ENCODE results near the gene LPCAT3. TPM values are rescaled to one million over a fixed set of nuclear protein-coding genes. Genes with fewer than 3 reads are reported as not detected.

The LPCAT3 gene
- total and polyA plus RNA-seq, 2 of the 4 experiments (the other 2 are of a cell fraction) = 7.0 to 18.6 TPM

- Histone ChIP-seq H2BK20ac (ENCODE audit: low read depth, low read length) (no peak overlapping the region), H3K36me3 (ENCODE audit: control insufficient read depth, insufficient read depth, low read length) (peaks cover 51% of the 10 kb centered on the region), H3K18ac (ENCODE audit: low read depth, low read length) (no peak overlapping the region), H4K5ac (ENCODE audit: low read depth, low read length) (no peak overlapping the region), H3K9ac (ENCODE audit: low read depth, low read length) (no peak overlapping the region), H3K9me1 (ENCODE audit: insufficient read depth, low read length) (peaks cover 20% of the 10 kb centered on the region), H2AK9ac (replicated peaks; ENCODE audit: low read depth, low read length, poor library complexity) (no peak overlapping the region), H3K79me1 (ENCODE audit: low read depth in 1 of 2, low read length in 2 of 2) (peaks cover 4 to 10% of the 10 kb centered on the region in 2 experiments; a peak in 3 of 4 replicates), H3K9me3 (ENCODE audit: control insufficient read depth, insufficient read depth, low read length) (no peaks in the 10 kb centered on the region), H2AFZ (replicated peaks; ENCODE audit: low read length, poor library complexity) (no peak overlapping the region), H3K56ac (ENCODE audit: extremely low read depth, insufficient read depth, low read length) (no peak overlapping the region), H3K4ac (ENCODE audit: low read depth, low read length) (no peak overlapping the region), H3K4me3 (ENCODE audit: insufficient read depth, low read depth, low read length) (no peak overlapping the region), H2BK120ac (ENCODE audit: low read depth, low read length) (no peak overlapping the region), H4K8ac (ENCODE audit: low read depth in 2 of 2, low read length in 2 of 2) (no peak overlapping the region), H4K91ac (ENCODE audit: insufficient read depth, low read depth, low read length) (no peak overlapping the region), H3K4me1 (ENCODE audit: control insufficient read depth, insufficient read depth, low read length) (peaks cover 17% of the 10 kb centered on the region), H3K14ac (replicated peaks; ENCODE audit: low read depth, low read length) (no peak overlapping the region), H3K23ac (ENCODE audit: low read depth, low read length) (no peak overlapping the region), H2BK15ac (ENCODE audit: low read depth, low read length) (no peak overlapping the region), H2BK5ac (ENCODE audit: low read depth, low read length, poor library complexity, severe bottlenecking) (no peak overlapping the region), H3K4me2 (ENCODE audit: low read depth, low read length) (no peak overlapping the region), H3K27me3 (ENCODE audit: control insufficient read depth, insufficient read depth, low read length) (no peaks in the 10 kb centered on the region), H2AK5ac (ENCODE audit: low read depth, low read length) (no peak overlapping the region), H3K27ac (ENCODE audit: insufficient read depth, low read length) (no peak overlapping the region), H4K20me1 (ENCODE audit: insufficient read depth, low read length) (no peaks in the 10 kb centered on the region)
- intact Hi-C loops (cut with micrococcal nuclease) (no loop called here), dilution Hi-C loops (cut with HindIII; ENCODE audit: low sequenced_read_pairs, unreplicated experiment) (no loop called here), in situ Hi-C loops (cut with MboI; ENCODE audit: low sequenced_read_pairs) (loop anchor here (25.0 kb wide), 1 partner anchor 572 kb away; no protein-coding TSS in a partner anchor)
- WGBS, 2 experiments (ENCODE audit: extremely low coverage in 2 of 2, insufficient read length in 1 of 2) = no CpG with 5 or more reads among the region's 7 CpGs
- TF ChIP-seq SMC3 (IDR thresholded peaks at IDR 0.05; ENCODE audit: low read depth, low read length) (no peak), MAFK (IDR thresholded peaks at IDR 0.05; ENCODE audit: low read depth, low read length) (peak; percentile 76)
- ChIA-PET CTCF (interaction anchor here (0.6 kb wide), 1 partner anchor 42 kb away, joined by 3 read pairs; no protein-coding TSS in a partner anchor), POLR2A (ENCODE audit: unreplicated experiment) (no interaction called here)
- ATAC-seq (ENCODE audit: low read depth) = no peak
- no peak for DNase-seq
- no TSS peak for BruUV-seq (replicated peaks)
Measured at GRCh38 chr12:7065073-7065623, 46.9 kb upstream of the LPCAT3 start.

All from IMR-90 (cell line).